ENCODE measurements around the gene ABCC11.

The ABCC11 gene

DNA sequence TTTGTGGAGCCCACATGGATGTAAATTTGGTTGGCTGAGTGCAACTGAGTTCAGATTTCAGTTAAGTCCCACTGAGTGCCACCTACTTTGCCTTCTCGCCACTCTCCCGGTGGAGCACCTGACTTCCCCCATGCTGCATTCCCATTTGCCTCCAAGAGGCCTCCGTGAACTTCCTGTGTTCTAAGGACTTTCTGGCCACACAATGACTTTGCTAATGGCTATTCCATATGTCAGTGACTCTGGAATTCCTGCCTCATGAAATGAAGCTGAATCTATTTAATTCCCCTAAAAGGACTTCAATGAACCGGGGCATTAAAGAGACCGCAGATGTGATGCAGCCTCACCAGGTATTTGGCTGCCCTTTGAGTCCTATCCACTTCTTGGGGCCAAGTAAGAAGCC is 121.5 kb downstream of the ABCC11 start:
- no peak for DNase-seq

DNA sequence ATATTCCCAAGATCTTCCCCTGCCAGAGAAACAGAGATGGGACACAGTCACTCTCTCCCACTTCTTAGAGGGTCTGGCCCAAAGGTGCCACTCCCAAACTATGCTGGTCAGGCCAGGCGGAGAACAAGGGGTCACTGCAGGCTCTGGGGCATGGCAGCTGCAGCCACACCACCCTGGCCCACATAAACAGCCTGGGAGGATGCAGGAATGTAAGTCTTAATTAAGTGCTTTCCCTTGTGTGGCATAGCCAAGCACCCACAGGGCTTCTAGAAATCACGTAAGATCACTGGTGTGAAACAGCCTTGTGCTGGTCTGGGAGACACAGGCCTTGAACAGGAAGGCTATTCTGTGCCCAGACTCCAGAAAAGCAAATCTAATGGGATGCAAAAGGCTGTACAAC is 123.1 kb downstream of the ABCC11 start:
- DNase-seq: no peak

DNA sequence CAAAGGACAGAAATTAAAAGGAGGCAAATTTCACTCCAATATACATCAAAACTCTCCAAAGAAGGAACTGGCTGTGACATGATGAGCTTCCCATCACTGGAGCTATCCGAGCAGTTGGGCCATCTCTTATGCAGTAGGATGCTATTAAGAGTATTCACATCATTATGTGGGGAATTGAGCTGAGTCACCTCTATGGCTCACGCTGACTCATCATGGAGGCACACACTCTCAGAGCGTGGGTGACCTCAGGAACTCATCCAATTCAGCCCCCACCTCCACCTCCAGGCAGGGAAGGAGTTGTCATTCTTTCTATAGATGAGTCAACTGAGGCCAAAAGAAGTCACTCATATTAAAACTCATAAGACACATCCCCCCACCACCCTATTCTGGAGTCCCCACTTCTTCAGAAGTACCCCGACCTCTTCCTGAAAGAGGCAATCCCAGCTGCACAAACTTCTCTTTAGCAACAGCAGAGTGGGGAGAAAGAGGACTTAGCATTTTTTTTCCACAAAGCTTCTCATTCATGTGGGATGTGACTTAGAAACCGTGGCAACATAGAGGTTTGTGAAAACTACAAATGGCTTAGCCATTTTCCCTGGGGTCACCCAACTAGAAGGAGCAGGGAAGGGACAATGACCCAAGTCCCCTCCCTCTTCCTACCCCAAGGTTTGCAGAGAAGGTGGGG is 124.1 kb downstream of the ABCC11 start:
- no peak for DNase-seq

DNA sequence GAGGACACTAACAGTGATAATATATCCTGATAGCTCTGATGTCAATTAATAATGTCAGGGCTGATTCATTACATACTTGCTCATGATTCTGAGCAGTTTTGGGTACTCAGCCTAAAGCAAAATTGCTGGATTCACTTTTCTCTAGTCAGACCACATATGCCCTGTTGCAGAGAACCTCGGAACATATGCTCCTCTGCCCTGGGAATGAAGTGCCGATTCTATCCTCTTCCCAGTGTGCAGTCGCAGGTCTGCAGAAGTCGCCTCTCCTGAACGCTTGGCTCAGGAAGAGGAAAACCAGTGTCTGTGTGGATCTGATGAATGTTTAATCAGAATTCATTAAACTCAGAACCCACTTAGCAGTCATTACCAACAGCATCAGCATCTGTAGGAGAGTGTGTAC is 126.1 kb downstream of the ABCC11 start:
- DNase-seq: no peak

DNA sequence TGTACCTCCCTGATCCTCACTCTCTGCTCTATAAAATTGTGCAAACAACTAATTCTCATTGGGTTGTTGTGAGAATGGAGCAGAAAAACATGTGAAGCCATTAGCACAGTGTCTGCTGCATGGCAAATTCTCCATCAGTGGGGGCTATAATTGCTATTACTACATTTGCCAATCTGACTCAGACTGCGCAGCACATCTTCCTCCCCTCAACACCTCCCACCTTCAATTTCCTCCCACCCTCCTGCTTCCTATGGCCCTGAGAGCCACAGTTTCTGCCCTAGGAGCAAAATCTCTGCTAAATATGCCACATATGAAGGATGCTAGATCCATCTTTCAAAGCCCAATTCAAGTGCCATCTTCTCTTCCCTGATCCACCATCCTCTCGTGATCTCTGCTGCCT is 128.5 kb downstream of the ABCC11 start:
- DNase-seq: no peak

DNA sequence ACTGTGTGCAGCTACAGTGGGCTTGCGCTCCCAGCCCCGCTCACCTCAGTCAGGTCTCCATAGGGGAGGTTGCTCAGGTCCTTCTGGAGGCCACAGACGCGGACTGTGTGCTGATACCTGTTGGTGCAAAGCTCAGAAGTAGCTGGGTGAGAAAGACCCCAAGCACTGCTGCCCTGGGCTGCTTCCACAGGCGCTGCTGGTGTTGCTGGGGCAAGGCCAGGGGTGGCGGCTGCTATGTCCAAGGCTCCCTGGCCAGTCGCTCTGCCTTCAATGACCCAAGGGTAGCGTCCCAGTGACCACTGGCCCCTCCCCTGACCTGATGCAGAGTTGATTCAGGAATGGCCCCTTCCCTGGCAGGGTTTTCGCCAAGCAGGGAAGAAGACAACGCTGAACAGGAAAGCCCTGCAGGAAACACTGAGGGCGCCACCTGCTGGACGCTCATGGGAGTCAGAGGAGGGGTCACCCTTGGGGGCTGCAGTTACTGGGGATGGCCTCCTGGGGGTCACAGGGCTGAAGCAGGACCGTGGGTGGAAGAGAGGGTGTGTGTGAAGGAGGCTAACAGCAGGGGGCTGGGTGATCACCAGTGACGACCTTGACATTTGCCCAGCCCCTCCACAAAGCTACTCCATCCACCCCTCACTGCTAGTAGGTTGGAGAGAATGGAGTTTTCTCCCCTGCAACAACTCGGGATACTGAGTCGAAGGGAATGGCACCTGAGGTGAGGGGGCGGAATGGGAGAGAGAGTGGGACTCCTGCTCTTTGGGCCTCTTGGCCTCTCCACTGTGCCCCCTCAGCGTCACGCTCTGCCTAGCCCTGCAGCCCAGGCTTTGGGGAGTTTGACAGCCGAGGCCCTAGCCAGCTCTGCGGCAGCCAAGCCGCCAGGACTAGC is 129.9 kb downstream of the ABCC11 start:
- peak; percentile 6 for DNase-seq

All from NCI-H526 treated with DMSO at 0.1 percent for 48 hours (cell line).